GM19023 (cell line): ENCODE measurements around the gene UBE2G2.

Experiments
- ATAC-seq: cut with Tn5 transposase; IDR thresholded peaks from one replicate; pipeline ENCODE4 v1.9.1; 2021; ENCODE audit warnings: mild to moderate bottlenecking, moderate library complexity; ENCODE audit not compliant: unreplicated experiment

UBE2G2 gene

GRCh38 chr21:44792702-44793591, 8.7 kb downstream of the UBE2G2 start:
- ATAC-seq: no peak

GRCh38 chr21:44791993-44792392, 9.6 kb downstream of the UBE2G2 start:
- ATAC-seq: no peak

DNA sequence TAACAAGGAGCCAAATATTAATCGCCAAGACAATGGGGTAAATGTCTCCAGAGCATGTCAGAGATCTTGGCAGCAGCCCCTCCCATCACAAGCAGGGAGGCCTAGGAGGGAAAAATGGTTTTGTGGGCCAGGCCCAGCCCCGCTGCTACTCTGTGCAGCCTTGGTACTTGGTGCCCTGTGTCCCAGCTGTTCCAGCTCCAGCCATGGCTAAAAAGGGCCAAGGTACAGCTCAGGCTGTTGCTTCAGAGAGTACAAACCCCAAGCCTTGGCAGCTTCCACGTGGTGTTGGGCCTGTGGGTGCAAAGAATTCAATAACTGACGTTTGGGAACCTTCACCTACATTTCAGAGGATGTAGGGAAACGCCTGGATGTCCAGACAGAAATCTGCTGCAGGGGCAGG, 10.4 kb downstream of the UBE2G2 start:
- ATAC-seq: no peak

- ATAC-seq: no peak
These were observed 11.3 kb downstream of the UBE2G2 start for GRCh38 chr21:44790368-44790767.

GRCh38 chr21:44789880-44790279, 11.7 kb downstream of the UBE2G2 start:
- no peak for ATAC-seq

GRCh38 chr21:44785620-44786335, 15.8 kb downstream of the UBE2G2 start:
- ATAC-seq: no peak

DNA sequence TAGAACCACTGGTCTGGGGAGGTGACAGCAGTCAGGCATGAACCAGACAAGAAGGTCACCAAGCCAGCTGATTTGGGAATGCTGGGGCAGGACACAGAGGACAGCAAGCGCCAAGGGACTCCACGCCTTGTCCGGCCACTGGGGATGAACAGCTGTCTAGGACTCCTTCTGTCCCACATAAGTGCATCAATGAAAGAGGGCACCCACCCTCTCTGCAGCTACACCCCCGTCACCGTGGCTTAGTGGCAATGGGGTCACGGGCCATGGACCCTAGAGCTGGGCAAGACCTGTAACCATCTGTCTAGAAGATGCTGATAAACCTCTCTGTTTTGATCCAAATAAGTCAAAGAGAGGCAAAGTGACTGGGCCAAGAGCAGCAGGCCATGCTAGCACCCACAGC, 16.8 kb downstream of the UBE2G2 start:
- ATAC-seq: no peak

- ATAC-seq: no peak
These were observed 18.5 kb downstream of the UBE2G2 start for GRCh38 chr21:44783020-44783696.

- ATAC-seq: no peak
These were observed 20.7 kb downstream of the UBE2G2 start for GRCh38 chr21:44780767-44781459.

DNA sequence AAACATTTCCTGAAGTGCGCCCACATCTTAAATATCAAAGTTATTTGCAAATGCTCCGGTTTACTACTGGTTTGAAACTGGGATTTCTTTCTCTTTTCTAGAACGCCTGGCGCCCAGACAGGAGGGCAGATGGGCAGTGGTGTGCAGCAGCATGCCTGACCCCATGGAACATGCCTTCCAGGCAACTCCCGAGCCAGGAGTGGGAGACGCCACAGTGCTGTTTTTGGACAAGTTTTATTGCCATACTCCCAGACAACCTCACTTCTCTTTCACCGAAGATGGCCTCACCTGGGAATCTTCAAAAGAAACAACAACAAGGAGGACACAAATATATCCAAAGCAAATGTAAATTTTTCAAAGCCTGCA, 21.5 kb downstream of the UBE2G2 start:
- no peak for ATAC-seq

- ATAC-seq: no peak
These were observed 22.0 kb downstream of the UBE2G2 start for GRCh38 chr21:44779417-44780136.

DNA sequence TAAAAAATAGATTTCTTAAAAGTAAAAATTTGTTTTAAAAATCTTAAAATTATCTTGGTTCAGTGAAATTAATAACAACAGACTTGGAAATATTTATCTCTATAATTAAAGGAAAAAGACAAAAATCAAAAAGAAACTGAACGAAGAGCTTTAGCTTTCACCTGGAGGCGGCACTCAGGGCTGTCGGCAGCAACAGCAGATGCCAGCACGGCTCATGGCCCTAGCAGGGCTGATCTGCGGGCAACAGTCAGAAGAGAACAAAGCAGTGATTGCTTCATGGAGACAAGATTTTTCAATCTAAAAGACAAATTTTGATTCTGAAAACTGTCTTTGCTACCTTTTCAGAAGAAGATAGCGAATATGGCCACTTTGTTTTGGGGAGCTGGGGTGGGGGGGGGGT, 22.6 kb downstream of the UBE2G2 start:
- ATAC-seq: no peak

DNA sequence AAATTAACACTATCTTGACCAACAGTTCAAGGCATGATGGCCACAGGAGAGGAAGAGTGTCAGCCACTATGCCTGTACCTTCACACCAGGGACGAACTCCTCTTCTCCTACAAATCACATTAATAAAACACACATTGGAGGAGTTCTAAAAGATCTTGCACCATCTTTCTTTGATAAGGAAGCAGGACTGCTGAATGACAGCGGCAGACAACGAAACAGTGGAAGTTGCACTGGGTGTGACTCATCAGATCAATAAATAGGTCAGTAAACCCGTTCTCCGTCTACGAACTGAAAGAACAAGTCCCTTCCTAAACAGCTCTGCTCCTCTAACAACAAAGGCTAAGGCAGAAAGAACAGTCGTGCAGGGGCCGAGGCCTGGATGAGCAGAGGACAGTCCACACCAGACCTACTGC, 23.1 kb downstream of the UBE2G2 start:
- ATAC-seq: no peak

GRCh38 chr21:44778094-44778493, 23.5 kb downstream of the UBE2G2 start:
- ATAC-seq: no peak

- no peak for ATAC-seq
These were observed 26.6 kb downstream of the UBE2G2 start for GRCh38 chr21:44774972-44775371.

DNA sequence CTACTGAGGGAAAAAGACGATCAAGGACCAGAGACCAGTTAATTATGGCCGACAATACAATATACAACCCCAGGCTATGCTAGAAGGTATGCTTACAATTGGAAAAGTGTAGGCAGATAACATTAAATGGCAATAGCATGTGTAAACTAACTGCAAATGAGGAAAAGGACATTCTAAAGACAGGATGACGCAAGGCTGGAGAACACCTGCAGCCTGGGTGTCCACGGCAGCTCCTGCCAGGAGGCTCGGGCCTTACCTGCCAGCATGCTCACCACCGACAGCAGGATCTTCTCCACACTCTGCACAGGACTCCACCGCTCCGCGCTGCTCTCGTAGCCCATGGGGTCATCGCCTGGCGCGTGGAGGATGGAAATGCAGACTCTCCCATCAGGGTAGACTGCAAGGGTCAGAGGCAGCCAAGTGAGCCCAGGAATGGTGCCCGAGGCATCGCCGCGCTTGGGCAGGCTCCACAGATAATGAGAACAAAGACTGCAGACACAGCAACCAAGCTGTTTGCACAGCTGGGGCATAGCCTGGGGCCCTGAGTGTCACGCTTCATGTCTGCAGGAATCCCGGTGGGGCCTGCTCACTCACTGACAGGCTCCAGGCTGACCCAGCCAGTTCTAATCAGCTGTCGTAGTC, 28.2 kb downstream of the UBE2G2 start:
- no peak for ATAC-seq

DNA sequence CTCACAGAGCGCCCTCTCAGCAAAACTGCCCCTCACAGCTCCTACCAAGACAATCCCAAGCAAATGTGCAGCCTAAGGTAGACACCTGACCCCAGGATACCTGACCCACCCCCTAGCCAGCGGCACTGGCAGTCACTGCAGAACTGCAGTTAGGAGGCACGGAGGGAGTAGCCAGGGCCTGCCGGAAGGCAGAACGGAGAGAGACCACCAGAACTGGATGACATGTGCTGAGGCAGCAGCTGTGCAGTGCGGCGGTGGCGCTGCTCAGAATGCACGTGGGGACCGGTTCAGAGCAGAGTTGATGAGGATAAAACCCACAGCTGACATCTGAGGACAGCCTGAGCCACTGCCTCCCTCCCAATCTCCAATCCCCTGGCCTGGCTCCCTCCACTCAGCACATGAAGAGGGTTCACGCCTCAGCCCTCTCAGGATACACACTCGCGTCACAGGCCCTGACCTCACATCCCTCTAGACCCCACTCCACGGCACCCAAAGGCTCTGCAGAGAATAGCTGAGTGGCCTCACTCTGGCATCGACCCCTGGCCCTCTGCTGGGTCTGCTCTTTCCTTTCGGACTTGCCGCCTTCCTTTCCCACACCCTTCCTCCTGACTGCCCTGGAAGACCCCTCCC, 29.6 kb downstream of the UBE2G2 start:
- ATAC-seq: no peak

DNA sequence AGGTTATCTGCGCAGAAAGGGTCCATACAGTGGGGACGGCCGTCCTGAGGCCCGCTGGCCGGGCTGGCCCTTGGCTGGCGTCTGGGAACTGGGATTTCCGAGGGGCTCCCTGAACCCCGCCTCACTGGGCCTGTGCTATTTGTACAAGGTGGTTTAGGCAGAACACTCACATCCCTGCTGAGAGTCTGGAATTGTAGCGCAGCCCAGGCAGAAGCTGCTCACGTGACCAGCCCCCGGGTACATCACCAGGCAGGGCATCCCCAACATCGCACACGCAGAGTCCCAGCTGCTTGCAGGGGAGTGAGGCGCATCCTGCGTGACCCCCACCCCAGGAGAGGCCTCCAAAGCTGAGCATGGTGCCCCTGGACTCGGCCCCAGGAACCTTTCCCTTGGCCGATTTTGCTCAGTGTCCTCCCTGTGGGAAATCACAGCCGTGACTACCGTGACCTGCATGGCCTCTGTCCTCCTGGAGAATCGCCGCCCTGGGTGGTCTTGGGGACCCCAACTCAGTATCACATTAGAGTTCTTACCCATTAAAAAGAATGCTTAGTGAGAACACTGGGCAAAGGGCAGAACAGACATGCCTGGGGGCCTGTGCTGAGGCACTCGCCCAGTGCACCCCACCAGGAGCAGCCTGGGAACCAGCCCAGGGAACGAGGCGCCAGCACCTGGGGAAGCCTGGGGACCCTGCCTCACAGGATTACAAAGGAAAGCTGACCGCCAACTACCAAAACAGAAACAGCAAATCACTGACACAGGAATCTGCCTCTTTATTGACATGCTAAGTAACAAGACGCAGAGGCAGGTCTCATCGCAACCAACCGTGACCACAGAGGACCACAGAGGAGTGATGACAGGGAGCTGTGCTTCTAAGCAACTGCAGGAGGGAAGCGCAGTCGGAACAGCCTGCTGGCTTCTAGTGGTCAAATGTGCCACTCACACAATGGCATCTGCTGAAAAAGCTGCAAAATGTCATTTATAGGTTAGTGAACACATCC, 33.5 kb downstream of the UBE2G2 start:
- no peak for ATAC-seq
